HG03139 (cell line): Measurements from ENCODE around the gene TET3.

Experiments
- ATAC-seq: cut with Tn5 transposase; IDR thresholded peaks from one replicate; pipeline ENCODE4 v1.9.1; 2021; ENCODE audit not compliant: unreplicated experiment

TET3 gene

DNA sequence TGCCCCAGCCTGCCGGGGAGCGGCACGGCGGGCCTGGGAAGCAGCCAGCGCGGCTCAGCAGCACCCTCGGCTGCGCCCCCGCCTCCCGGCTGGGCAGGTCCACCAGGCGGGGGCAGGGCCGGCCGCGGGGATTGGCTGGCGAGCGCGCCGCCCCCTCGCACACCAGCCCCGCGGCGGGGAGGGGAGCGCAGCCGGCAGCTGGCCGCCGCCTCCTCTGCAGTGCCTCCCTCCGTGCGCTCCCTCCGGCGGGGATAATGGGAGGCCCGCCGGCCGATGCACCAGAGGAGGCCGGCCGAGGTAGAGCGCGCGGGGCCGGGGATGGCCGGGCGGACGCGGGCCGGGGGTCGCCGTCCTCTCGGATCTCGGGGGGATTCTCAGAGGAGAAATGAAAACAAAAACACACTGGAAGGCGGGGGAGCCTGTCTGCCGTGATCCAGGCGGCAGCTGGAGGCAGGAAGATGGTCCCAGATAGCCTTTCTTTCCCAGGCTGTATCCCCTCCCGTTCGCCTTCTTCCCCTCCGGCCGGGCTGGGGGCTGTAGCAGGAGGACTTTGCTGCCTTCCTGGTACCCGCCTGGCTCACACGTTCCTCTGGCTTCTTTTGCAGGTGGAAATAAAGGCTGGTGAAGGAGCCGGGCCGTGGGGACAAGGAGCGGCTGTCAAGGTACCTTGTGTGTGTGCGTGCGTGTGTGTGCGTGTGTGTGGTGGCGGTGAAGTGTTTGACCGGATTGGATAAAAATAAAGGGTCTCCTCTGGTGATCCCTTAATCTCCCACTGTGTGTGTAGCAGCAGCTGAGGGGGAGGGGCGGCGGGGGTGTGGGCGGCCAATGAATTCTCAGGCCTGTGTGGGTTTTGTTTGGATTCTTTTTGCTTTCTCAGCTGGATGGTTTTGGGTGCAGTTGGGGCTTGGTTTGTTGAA is 18.1 kb downstream of the TET3 start:
- ATAC-seq, result peak; percentile 89

GRCh38 chr2:74003494-74004211 is 18.9 kb downstream of the TET3 start:
- no peak for ATAC-seq

DNA sequence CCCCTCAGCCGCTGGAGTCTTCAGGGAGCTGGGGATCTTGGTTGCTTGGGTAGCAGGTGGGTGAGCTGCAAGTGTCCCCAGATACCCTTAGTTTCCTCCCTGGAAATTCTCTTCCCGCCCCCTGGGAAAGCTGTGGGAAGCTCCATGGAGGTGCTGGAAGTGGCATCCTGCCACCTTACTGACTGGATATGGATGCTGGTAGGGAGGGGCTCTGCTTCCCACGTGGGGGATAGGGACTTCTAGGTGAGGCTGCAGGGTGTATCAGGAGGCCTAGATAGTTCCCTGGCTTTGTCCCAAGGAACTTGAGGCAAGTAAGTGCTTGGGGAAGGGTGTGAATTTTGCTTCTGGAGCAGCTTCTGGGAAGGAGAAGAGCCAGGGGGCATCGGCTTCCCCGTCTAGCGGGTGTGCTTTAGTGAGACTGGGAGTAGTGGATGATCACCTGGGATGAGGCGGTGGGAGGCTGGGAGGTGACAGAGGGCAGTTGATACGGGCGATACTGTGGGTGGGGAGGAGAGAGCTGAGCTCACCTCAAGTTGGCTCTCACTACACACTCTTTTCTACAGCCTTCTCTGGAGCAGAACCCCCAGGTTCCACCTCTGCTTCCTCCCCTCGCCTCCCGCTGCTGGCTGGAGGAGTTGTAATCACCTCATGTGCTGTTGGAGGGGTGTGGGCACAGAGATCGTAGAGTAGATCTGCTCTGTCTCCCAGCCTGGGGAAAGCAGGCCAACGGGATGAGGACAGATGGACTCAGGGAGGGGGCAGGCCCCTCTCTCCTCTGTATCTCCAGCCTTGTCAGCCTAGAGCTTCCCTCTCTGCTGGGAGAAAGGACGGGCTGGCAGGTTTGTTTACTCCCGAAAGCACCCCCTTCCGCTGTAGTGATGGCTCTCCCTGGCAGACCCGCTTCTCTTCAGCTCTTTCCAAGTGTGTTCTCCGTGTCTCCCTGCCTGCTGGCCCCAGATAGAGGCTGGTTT is 19.8 kb downstream of the TET3 start:
- no peak for ATAC-seq

DNA sequence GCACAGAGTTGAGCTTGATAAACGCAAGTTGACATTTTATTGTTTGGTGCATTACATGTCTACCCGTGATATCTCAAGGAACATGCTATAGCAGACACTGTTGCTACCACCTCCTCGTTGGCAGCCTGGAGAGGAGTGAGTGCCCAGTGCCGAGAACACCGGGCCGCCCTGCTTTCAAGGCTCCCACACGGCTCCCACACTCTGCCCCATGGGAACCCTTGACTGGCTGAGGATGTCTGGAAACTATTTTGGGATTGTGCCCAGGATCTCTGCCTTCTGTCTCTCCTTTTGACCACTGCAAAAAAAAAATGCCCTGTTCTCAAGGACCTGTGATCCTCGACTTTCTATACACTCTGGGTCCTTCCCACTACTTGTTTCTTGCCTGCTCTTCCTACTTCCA is 21.1 kb downstream of the TET3 start:
- no peak for ATAC-seq

GRCh38 chr2:74006459-74006858 is 21.7 kb downstream of the TET3 start:
- ATAC-seq, result no peak

GRCh38 chr2:74007121-74007520 is 22.4 kb downstream of the TET3 start:
- ATAC-seq, result no peak

DNA sequence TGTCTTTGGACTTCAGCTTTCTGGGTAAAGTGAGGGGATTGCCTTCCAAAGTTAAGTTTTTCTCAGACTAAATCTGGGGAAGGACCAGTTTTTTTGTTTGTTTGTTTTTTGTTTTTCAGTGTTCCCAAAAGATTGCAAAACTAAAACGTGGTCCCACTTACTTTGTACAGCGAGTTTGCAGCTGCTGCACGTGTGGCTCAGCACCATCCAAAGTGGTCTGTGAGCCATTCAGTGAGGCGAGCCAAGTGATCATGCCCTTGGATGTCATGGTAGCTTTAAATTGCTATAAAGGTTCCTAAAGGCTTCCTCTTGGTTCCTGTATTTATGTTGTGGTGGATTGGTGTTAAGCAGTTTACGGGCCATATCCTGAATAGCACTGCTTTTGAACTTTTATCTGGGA is 23.0 kb downstream of the TET3 start:
- no peak for ATAC-seq

- no peak for ATAC-seq
These were observed 24.2 kb downstream of the TET3 start for GRCh38 chr2:74008761-74009395.

- ATAC-seq, result no peak
These were observed 24.9 kb downstream of the TET3 start for GRCh38 chr2:74009577-74009976.

GRCh38 chr2:74010087-74010541 is 25.4 kb downstream of the TET3 start:
- ATAC-seq, result no peak

GRCh38 chr2:74011246-74011645 is 26.5 kb downstream of the TET3 start:
- no peak for ATAC-seq

GRCh38 chr2:74014813-74015212 is 30.1 kb downstream of the TET3 start:
- no peak for ATAC-seq

- ATAC-seq, result no peak
These were observed 32.5 kb downstream of the TET3 start for GRCh38 chr2:74017223-74017622.

GRCh38 chr2:74019516-74019915 is 34.8 kb downstream of the TET3 start:
- no peak for ATAC-seq

- no peak for ATAC-seq
These were observed 36.1 kb downstream of the TET3 start for GRCh38 chr2:74020702-74021406.

DNA sequence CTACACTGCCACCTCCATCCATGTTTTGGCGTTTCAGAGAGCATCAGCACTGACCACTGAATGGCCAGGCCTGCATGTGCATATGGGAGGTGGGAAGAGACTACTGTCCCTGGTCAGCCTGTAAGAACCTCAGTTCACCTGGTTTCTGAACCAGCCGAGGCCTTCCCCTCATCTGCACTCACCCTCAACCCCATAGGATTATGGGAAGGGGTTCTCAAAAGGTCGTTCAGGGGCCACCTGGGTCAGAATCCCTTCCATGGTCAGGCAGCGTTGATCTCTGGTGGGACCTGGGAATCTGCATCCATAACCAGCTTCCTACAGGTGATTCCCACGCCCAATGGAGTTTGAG is 36.7 kb downstream of the TET3 start:
- no peak for ATAC-seq

DNA sequence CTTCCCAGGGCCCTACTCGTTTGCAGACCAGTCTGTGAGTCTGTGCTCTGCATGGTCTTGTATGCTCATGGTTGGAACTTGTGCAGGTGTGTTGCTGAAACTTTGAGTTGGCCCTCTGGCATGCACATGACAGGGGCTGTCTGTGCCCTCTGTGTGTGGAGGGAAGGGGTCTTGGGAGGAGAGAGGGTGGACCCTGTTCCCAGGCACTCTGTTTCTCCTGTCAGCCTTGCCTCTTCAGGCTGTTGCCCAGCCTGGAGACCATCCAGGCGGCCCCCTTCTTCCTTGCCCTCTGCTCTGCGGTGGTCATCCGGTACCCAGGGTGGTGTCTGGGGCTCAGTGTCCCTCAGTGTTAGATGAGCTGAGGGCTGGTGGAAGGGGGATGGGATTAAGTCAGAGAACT is 39.5 kb downstream of the TET3 start:
- ATAC-seq, result no peak

- no peak for ATAC-seq
These were observed 41.4 kb downstream of the TET3 start for GRCh38 chr2:74025971-74026612.

- no peak for ATAC-seq
These were observed 42.1 kb downstream of the TET3 start for GRCh38 chr2:74026687-74027241.
